WTC11 (cell line): ENCODE results near the gene MRPL20. TPM values are rescaled to one million over a fixed set of nuclear protein-coding genes. Genes with fewer than 3 reads are reported as not detected.
A peak's percentile ranks its signal among the peaks of the same experiment; 100 is the strongest.

ENCODE experiments used
- ATAC-seq: fragments of 200-7000 bp; cut with Tn5 transposase; 2 replicates; pipeline ENCODE4 v1.10.0; 2021; ENCODE audit warnings: mild to moderate bottlenecking, moderate library complexity
- CTCF ChIA-PET: fragments of 300-600 bp; sonication (Branson Sonifier 250); formaldehyde crosslinking; loops from one replicate; lab custom pipeline; 2021; ENCODE audit warnings: antibody characterized with exemption; lab: Charles Lee
- POLR2A ChIA-PET: fragments of 350-600 bp; sonication (Branson Sonifier 250); formaldehyde crosslinking; loops from one replicate; lab custom pipeline; 2021; ENCODE audit warnings: antibody characterized with exemption; lab: Charles Lee
- DNase-seq: peaks from one replicate; pipeline ENCODE4 v3.0.0; 2021; ENCODE audit warnings: low spot score
- H3K27ac Mint-ChIP-seq: 2 replicates; pipeline ENCODE4 v1.8.0; 2021; ENCODE audit warnings: mixed read lengths
- H3K27me3 Mint-ChIP-seq: 2 replicates; pipeline ENCODE4 v1.8.0; 2021; ENCODE audit warnings: low read depth, mild to moderate bottlenecking, moderate library complexity, mixed read lengths
- H3K36me3 Mint-ChIP-seq: 2 replicates; pipeline ENCODE4 v1.8.0; 2021; ENCODE audit warnings: mixed read lengths
- H3K4me1 Mint-ChIP-seq: 2 replicates; pipeline ENCODE4 v1.8.0; 2022; ENCODE audit warnings: mixed read lengths
- H3K4me3 Mint-ChIP-seq: 2 replicates; pipeline ENCODE4 v1.8.0; 2021; ENCODE audit warnings: mild to moderate bottlenecking, moderate library complexity, mixed read lengths
- H3K9me3 Mint-ChIP-seq: 2 replicates; pipeline ENCODE4 v1.8.0; 2021; ENCODE audit warnings: mixed read lengths
- CBFB ChIP-seq: sonication (generic); formaldehyde crosslinking; IDR thresholded peaks from 2 replicates; pipeline ENCODE4 v1.8.1; 2022; ENCODE audit warnings: mild to moderate bottlenecking, low read depth, missing genetic modification reagents
- CDX4 ChIP-seq: fragments of 250-450 bp; sonication (Bioruptor Pico); IDR thresholded peaks from 2 replicates; pipeline ENCODE4 v1.9.0; 2021; ENCODE audit warnings: moderate library complexity, mild to moderate bottlenecking, inconsistent platforms, borderline replicate concordance
- ESRRA ChIP-seq: sonication (generic); formaldehyde crosslinking; IDR thresholded peaks from 2 replicates; pipeline ENCODE4 v1.8.1; 2022; ENCODE audit warnings: mild to moderate bottlenecking, missing genetic modification reagents, borderline replicate concordance
- FOXK1 ChIP-seq: sonication (generic); formaldehyde crosslinking; IDR thresholded peaks from 2 replicates; pipeline ENCODE4 v1.8.0; 2022; ENCODE audit warnings: mild to moderate bottlenecking, moderate library complexity, missing genetic modification reagents
- GTF2I ChIP-seq: fragments of 250-450 bp; sonication (Bioruptor Pico); conservative IDR thresholded peaks from 2 replicates; pipeline ENCODE4 v1.4.0; 2021; ENCODE audit warnings: mild to moderate bottlenecking
- HMGA2 ChIP-seq: fragments of 250-450 bp; sonication (Bioruptor Pico); IDR thresholded peaks from 2 replicates; pipeline ENCODE4 v1.4.0; 2021; ENCODE audit warnings: mild to moderate bottlenecking, moderate library complexity
- IRF1 ChIP-seq: sonication (generic); formaldehyde crosslinking; IDR thresholded peaks from 2 replicates; pipeline ENCODE4 v1.8.0; 2023; ENCODE audit warnings: missing genetic modification reagents
- JUN ChIP-seq: sonication (generic); formaldehyde crosslinking; IDR thresholded peaks from 2 replicates; pipeline ENCODE4 v1.8.0; 2023; ENCODE audit warnings: mild to moderate bottlenecking, missing genetic modification reagents
- KAT7 ChIP-seq: sonication (generic); formaldehyde crosslinking; IDR thresholded peaks from 2 replicates; pipeline ENCODE4 v1.8.1; 2023; ENCODE audit warnings: missing genetic modification reagents, mild to moderate bottlenecking, borderline replicate concordance
- MYBL2 ChIP-seq: sonication (generic); formaldehyde crosslinking; IDR thresholded peaks from 2 replicates; pipeline ENCODE4 v1.8.1; 2023; ENCODE audit warnings: mild to moderate bottlenecking, moderate library complexity, missing genetic modification reagents
- NR1H2 ChIP-seq: sonication (generic); formaldehyde crosslinking; IDR thresholded peaks from 2 replicates; pipeline ENCODE4 v1.9.0; 2021; ENCODE audit warnings: mild to moderate bottlenecking, moderate library complexity, missing genetic modification reagents
- NR2C2 ChIP-seq: sonication (generic); formaldehyde crosslinking; IDR thresholded peaks from 2 replicates; pipeline ENCODE4 v1.8.0; 2022; ENCODE audit warnings: mild to moderate bottlenecking, missing genetic modification reagents
- PRDM15 ChIP-seq: sonication (generic); formaldehyde crosslinking; IDR thresholded peaks from 2 replicates; pipeline ENCODE4 v1.8.0; 2022; ENCODE audit warnings: missing genetic modification reagents
- PREB ChIP-seq: sonication (generic); formaldehyde crosslinking; IDR thresholded peaks from 2 replicates; pipeline ENCODE4 v1.8.1; 2022; ENCODE audit warnings: mild to moderate bottlenecking, missing genetic modification reagents, moderate library complexity, borderline replicate concordance
- PRRX2 ChIP-seq: fragments of 250-450 bp; sonication (Bioruptor Pico); IDR thresholded peaks from 2 replicates; pipeline ENCODE4 v1.8.0; 2021; ENCODE audit warnings: mild to moderate bottlenecking
- TEAD4 ChIP-seq: sonication (generic); formaldehyde crosslinking; IDR thresholded peaks from 2 replicates; pipeline ENCODE4 v1.8.0; 2022; ENCODE audit warnings: mild to moderate bottlenecking, missing genetic modification reagents
- USF2 ChIP-seq: sonication (generic); formaldehyde crosslinking; IDR thresholded peaks from 2 replicates; pipeline ENCODE4 v1.8.1; 2023; ENCODE audit warnings: mild to moderate bottlenecking, missing genetic modification reagents, moderate library complexity
- ZMAT4 ChIP-seq: fragments of 250-450 bp; sonication (Bioruptor Pico); IDR thresholded peaks from 2 replicates; pipeline ENCODE4 v1.9.0; 2021; ENCODE audit warnings: mild to moderate bottlenecking
- ZNF219 ChIP-seq: sonication (generic); formaldehyde crosslinking; IDR thresholded peaks from 2 replicates; pipeline ENCODE4 v1.8.0; 2023; ENCODE audit warnings: missing genetic modification reagents, mild to moderate bottlenecking, borderline replicate concordance
- ZNF281 ChIP-seq: sonication (generic); formaldehyde crosslinking; IDR thresholded peaks from 2 replicates; pipeline ENCODE4 v1.8.0; 2023; ENCODE audit warnings: mild to moderate bottlenecking, missing genetic modification reagents
- ZNF396 ChIP-seq: fragments of 250-450 bp; sonication (Bioruptor Pico); IDR thresholded peaks from 2 replicates; pipeline ENCODE4 v1.8.0; 2021; ENCODE audit warnings: mild to moderate bottlenecking, moderate library complexity, borderline replicate concordance
- total RNA-seq: library from RNA; stranded (reverse); gene quantifications from 3 replicates; pipeline ENCODE4 v1.2.3, GENCODE V29; 2021

The MRPL20 gene
- total RNA-seq, 1 experiment from 2014 or later, result 156 TPM

- ATAC-seq (no peak), DNase-seq (no peak)
- H3K4me1 Mint-ChIP-seq, result peaks cover 35% of the 10 kb centered on the region
- no peaks in the 10 kb centered on the region for H3K36me3 Mint-ChIP-seq
- H3K27ac Mint-ChIP-seq, result peak overlapping the region; percentile 13; the same call in 1 of the 2 replicates
- CTCF ChIA-PET, result interaction anchor here (1.2 to 1.4 kb wide), 2 partner anchors 13 to 26 kb away, joined by 3 to 4 read pairs; no protein-coding TSS in a partner anchor
- POLR2A ChIA-PET, result interaction anchor here (0.9 kb wide), 1 partner anchor 29 kb away, joined by 3 read pairs; the partner anchor contains the start of gene CCNL2
- TF ChIP-seq ZMAT4 (CRISPR knock-in tag) (no peak), JUN (CRISPR knock-in tag) (no peak), ZNF219 (CRISPR knock-in tag) (no peak), ZNF281 (CRISPR knock-in tag) (no peak), ESRRA (CRISPR knock-in tag) (no peak), NR1H2 (CRISPR knock-in tag) (no peak), NR2C2 (no peak), PREB (CRISPR knock-in tag) (no peak), IRF1 (no peak), USF2 (CRISPR knock-in tag) (no peak), PRRX2 (CRISPR knock-in tag) (no peak), GTF2I (no peak), TEAD4 (CRISPR knock-in tag) (no peak), HMGA2 (CRISPR knock-in tag) (no peak), KAT7 (CRISPR knock-in tag) (no peak), FOXK1 (CRISPR knock-in tag) (no peak), MYBL2 (CRISPR knock-in tag) (no peak), ZNF396 (no peak)
- TF ChIP-seq, all 79 proteins: peak for 0
- H3K27me3 Mint-ChIP-seq, result no peaks in the 10 kb centered on the region
- H3K9me3 Mint-ChIP-seq, result no peaks in the 10 kb centered on the region
- H3K4me3 Mint-ChIP-seq, result peak overlapping the region; percentile 54
Observed at GRCh38 chr1:1428174-1428573, 21.1 kb upstream of the MRPL20 start.

GRCh38 chr1:1427820-1428148 is 20.7 kb upstream of the MRPL20 start:
- Mint-ChIP-seq H3K27me3 (no peaks in the 10 kb centered on the region), H3K4me3 (no peak overlapping the region), H3K36me3 (no peaks in the 10 kb centered on the region), H3K27ac (no peak overlapping the region), H3K4me1 (peaks cover 36% of the 10 kb centered on the region), H3K9me3 (no peaks in the 10 kb centered on the region)
- ChIA-PET POLR2A (no interaction called here), CTCF (interaction anchor here (1.4 kb wide), 1 partner anchor 14 kb away, joined by 4 read pairs; no protein-coding TSS in a partner anchor)
- DNase-seq (no peak), ATAC-seq (no peak)
- TF ChIP-seq NR2C2 (no peak), CDX4 (CRISPR knock-in tag) (no peak), CBFB (CRISPR knock-in tag) (no peak), PRDM15 (CRISPR knock-in tag) (no peak)
